ENCODE results near the gene RHOBTB3. TPM values are rescaled to one million over a fixed set of nuclear protein-coding genes. Genes with fewer than 3 reads are reported as not detected.
A peak's percentile ranks its signal among the peaks of the same experiment; 100 is the strongest.

Gene RHOBTB3
- total RNA-seq, 2 donors from 2014 or later = 87.3 to 134 TPM

GRCh38 chr5:95759005-95759404 is 27.9 kb downstream of the RHOBTB3 start:
- intact Hi-C loops (cut with DNase I) = no loop called here
- WGBS = 71% methylated on average over 10 of the region's 10 CpGs

GRCh38 chr5:95759634-95760033 is 28.5 kb downstream of the RHOBTB3 start:
- intact Hi-C loops (cut with DNase I) = no loop called here
- peak; percentile 59 for DNase-seq (ENCODE audit: low spot score)
- peak overlapping the region; percentile 39 to 82 for H3K27ac ChIP-seq
- H3K27me3 ChIP-seq (replicated peaks; ENCODE audit: insufficient read depth) = no peaks in the 10 kb centered on the region
- H3K9me3 ChIP-seq = no peaks in the 10 kb centered on the region
- TF ChIP-seq, protein P1, sequence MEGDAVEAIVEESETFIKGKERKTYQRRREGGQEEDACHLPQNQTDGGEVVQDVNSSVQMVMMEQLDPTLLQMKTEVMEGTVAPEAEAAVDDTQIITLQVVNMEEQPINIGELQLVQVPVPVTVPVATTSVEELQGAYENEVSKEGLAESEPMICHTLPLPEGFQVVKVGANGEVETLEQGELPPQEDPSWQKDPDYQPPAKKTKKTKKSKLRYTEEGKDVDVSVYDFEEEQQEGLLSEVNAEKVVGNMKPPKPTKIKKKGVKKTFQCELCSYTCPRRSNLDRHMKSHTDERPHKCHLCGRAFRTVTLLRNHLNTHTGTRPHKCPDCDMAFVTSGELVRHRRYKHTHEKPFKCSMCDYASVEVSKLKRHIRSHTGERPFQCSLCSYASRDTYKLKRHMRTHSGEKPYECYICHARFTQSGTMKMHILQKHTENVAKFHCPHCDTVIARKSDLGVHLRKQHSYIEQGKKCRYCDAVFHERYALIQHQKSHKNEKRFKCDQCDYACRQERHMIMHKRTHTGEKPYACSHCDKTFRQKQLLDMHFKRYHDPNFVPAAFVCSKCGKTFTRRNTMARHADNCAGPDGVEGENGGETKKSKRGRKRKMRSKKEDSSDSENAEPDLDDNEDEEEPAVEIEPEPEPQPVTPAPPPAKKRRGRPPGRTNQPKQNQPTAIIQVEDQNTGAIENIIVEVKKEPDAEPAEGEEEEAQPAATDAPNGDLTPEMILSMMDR (IDR thresholded peaks at IDR 0.05) = no peak
- peak; percentile 85 for TF ChIP-seq POLR2AphosphoS5 (IDR thresholded peaks at IDR 0.05)
- TF ChIP-seq POLR2A (IDR thresholded peaks at IDR 0.05) = no peak
- no peaks in the 10 kb centered on the region for H3K36me3 ChIP-seq
- H3K4me3 ChIP-seq = no peak overlapping the region
- peaks cover 18% of the 10 kb centered on the region for H3K4me1 ChIP-seq (replicated peaks)
- WGBS = 23% methylated on average over 2 of the region's 2 CpGs

More at GRCh38 chr5:95759005-95759404, 27.9 kb downstream of the RHOBTB3 start:
- peak overlapping the region; percentile 39 to 82 for H3K27ac ChIP-seq
- H3K9me3 ChIP-seq = no peaks in the 10 kb centered on the region
- H3K27me3 ChIP-seq (replicated peaks; ENCODE audit: insufficient read depth) = no peaks in the 10 kb centered on the region
- H3K4me3 ChIP-seq = no peak overlapping the region
- H3K4me1 ChIP-seq (replicated peaks) = peaks cover 18% of the 10 kb centered on the region
- H3K36me3 ChIP-seq = no peaks in the 10 kb centered on the region
- TF ChIP-seq, protein P1 (IDR thresholded peaks at IDR 0.05) = no peak
- no peak for DNase-seq (ENCODE audit: low spot score)

DNA sequence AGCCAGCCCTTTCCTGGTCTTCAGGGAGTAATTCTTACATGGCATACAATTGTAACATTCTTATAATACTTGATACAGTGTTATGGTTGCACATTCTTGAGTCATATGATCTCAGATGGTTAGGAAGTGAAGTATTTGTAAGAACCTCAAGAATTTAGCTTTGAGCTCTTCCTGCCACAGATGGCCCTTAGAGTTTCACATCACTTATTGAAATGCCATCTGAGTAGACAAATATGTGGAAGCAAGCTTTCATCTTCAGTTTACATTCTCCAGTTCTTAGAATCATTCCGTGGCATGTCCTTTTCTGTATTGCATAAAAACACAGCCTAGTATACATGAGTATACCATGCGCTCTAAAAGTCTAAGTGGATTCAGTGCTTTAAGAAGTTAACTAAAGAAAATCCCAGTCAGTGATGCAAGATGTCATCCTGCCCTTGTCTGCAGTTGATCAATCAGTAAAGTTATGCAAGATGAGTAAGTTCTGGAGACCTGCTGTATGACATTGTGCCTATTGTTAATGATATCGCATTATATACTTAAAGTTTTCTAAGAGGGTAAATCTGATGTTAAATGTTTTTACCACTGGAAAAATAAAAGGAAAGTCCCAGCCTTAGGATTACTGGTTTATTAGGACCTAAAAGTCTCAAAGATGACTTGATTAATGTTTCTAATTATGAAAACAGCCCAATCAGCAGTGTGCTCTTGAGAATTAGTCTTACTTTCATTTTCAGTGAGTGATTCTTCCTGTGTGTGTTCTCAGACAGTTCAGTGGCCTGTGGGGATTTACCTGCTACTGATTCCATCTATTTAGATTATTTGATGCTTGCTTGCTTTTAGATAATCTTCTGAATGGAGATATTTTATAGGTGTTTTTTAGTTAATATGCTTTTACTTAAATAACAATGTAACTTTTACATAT is 29.4 kb downstream of the RHOBTB3 start:
- TF ChIP-seq POLR2AphosphoS5 (IDR thresholded peaks at IDR 0.05) = no peak
- TF ChIP-seq POLR2A (IDR thresholded peaks at IDR 0.05) = no peak
- TF ChIP-seq, protein P1 (IDR thresholded peaks at IDR 0.05) = no peak
- 61% methylated on average over 3 of the region's 3 CpGs for WGBS
- Histone ChIP-seq H3K27me3 (replicated peaks; ENCODE audit: insufficient read depth) (no peaks in the 10 kb centered on the region), H3K4me3 (no peak overlapping the region), H3K36me3 (no peaks in the 10 kb centered on the region), H3K27ac (peak overlapping the region; percentile 39 to 82), H3K4me1 (replicated peaks) (peaks cover 18% of the 10 kb centered on the region), H3K9me3 (no peaks in the 10 kb centered on the region)
- DNase-seq (ENCODE audit: low spot score) = no peak
- intact Hi-C loops (cut with DNase I) = no loop called here

DNA sequence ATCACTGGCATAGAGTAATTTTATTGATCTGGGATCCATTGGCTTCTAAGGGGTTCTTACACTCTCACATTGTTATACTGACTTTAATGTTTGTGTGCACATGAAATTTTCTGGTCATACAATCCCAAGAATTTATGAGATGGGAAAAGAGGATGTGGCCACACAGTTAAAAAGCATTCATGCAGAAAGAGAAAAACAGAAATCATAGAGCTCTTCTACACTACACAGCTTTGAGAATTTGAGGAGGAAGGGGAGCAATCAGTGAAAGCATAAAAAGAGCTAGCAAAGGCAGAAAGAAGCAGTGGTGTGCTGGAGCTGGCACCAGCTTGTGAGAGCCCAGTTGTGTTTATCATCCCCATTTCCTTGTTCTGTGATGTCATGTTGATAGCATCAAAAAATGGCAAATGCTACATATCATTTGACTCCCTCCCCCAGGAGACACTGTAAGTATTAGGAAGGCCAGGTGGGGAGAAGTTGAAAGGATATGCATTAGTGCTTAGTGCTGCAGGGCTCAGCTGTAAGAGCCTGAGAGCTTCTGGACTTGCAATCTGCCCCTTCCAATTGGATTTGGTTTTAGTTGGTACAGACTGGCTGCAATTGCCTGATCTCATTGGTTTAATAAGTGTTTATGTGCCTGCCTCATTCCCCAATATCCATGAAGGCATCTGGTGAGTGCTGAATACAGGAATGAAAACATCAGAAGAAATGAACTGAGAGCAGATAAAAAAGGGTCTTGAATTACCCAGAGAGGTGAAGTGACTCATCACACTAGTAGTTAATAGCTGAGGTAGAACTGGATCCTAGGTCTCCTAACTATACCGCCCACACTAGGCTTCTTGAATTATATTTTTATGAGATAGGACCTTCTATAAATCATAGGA is 30.9 kb downstream of the RHOBTB3 start:
- intact Hi-C loops (cut with DNase I) = no loop called here
- H3K4me3 ChIP-seq = no peak overlapping the region
- no peaks in the 10 kb centered on the region for H3K9me3 ChIP-seq
- peak overlapping the region; percentile 31 to 82 for H3K27ac ChIP-seq
- TF ChIP-seq, protein P1 (IDR thresholded peaks at IDR 0.05) = no peak
- TF ChIP-seq POLR2A (IDR thresholded peaks at IDR 0.05) = no peak
- TF ChIP-seq POLR2AphosphoS5 (IDR thresholded peaks at IDR 0.05) = no peak
- peaks cover 15% of the 10 kb centered on the region for H3K4me1 ChIP-seq (replicated peaks)
- H3K27me3 ChIP-seq (replicated peaks; ENCODE audit: insufficient read depth) = no peaks in the 10 kb centered on the region
- WGBS = 63% methylated on average over 1 of the region's 1 CpG
- DNase-seq (ENCODE audit: low spot score) = no peak
- H3K36me3 ChIP-seq = no peaks in the 10 kb centered on the region

Data from prostate gland (tissue), 2 donors.